ENCODE data around the gene NRN1. TPM values are rescaled to one million over a fixed set of nuclear protein-coding genes. Genes with fewer than 3 reads are reported as not detected.
"Not testable (repeated sequence)": the region's sequence is repeated elsewhere in the genome, so short reads cannot be mapped to it uniquely, and the experiment has no call there.

Gene NRN1
- total RNA-seq, 1 experiment from 2014 or later: not detected

GRCh38 chr6:5976811-5977210 lies 29.9 kb downstream of the NRN1 start:
- intact Hi-C loops (cut with micrococcal nuclease; ENCODE audit: unreplicated experiment): no loop called here

GRCh38 chr6:5968817-5969734 lies 37.6 kb downstream of the NRN1 start:
- H3K4me1 Mint-ChIP-seq (ENCODE audit: low read depth, unreplicated experiment): no peaks in the 10 kb centered on the region

More at GRCh38 chr6:5976811-5977210, 29.9 kb downstream of the NRN1 start:
- TF ChIP-seq CTCF (IDR thresholded peaks at IDR 0.05; ENCODE audit: insufficient read depth in 1 of 2, low read depth in 1 of 2, low read length in 1 of 2, severe bottlenecking in 1 of 2, unreplicated experiment in 1 of 2): no peak
- peaks cover 5% of the 10 kb centered on the region for H3K27me3 Mint-ChIP-seq (ENCODE audit: insufficient read depth, unreplicated experiment)
- H3K27ac Mint-ChIP-seq (ENCODE audit: unreplicated experiment): no peak overlapping the region
- no peaks in the 10 kb centered on the region for H3K9me3 Mint-ChIP-seq (ENCODE audit: unreplicated experiment)
- H3K4me3 ChIP-seq (ENCODE audit: low read depth, low read length): no peak overlapping the region
- no peaks in the 10 kb centered on the region for H3K4me1 Mint-ChIP-seq (ENCODE audit: low read depth, unreplicated experiment)
- H3K4me1 ChIP-seq: no peaks in the 10 kb centered on the region
- H3K4me3 Mint-ChIP-seq (ENCODE audit: unreplicated experiment): no peak overlapping the region
- H3K9me3 ChIP-seq: no peaks in the 10 kb centered on the region
- no peak for DNase-seq
- H3K27me3 ChIP-seq (replicated peaks; ENCODE audit: control insufficient read depth, insufficient read depth, low read length): no peaks in the 10 kb centered on the region; the same call in 1 of the 2 replicates
- no peaks in the 10 kb centered on the region for H3K36me3 Mint-ChIP-seq (ENCODE audit: insufficient read depth, unreplicated experiment)
- ChIA-PET CTCF (no interaction called here), POLR2A (no interaction called here)
- H3K36me3 ChIP-seq (ENCODE audit: control insufficient read depth, insufficient read depth, low read length): no peaks in the 10 kb centered on the region
- no TSS peak for BruUV-seq (replicated peaks)

GRCh38 chr6:5968036-5968435 lies 38.7 kb downstream of the NRN1 start:
- H3K27me3 Mint-ChIP-seq (ENCODE audit: insufficient read depth, unreplicated experiment); H3K36me3 Mint-ChIP-seq (ENCODE audit: insufficient read depth, unreplicated experiment); H3K4me1 Mint-ChIP-seq (ENCODE audit: low read depth, unreplicated experiment); intact Hi-C loops (cut with micrococcal nuclease; ENCODE audit: unreplicated experiment); H3K9me3 ChIP-seq; H3K4me3 ChIP-seq (ENCODE audit: low read depth, low read length); POLR2A ChIA-PET; BruUV-seq (replicated peaks); H3K4me3 Mint-ChIP-seq (ENCODE audit: unreplicated experiment); H3K9me3 Mint-ChIP-seq (ENCODE audit: unreplicated experiment); H3K4me1 ChIP-seq; H3K27me3 ChIP-seq (replicated peaks; ENCODE audit: control insufficient read depth, insufficient read depth, low read length); H3K36me3 ChIP-seq (ENCODE audit: control insufficient read depth, insufficient read depth, low read length); CTCF ChIA-PET; DNase-seq; H3K27ac Mint-ChIP-seq (ENCODE audit: unreplicated experiment): not testable (repeated sequence)

More at GRCh38 chr6:5968817-5969734, 37.6 kb downstream of the NRN1 start:
- no peaks in the 10 kb centered on the region; the same call in 1 of the 2 replicates for H3K27me3 ChIP-seq (replicated peaks; ENCODE audit: control insufficient read depth, insufficient read depth, low read length)
- H3K36me3 ChIP-seq (ENCODE audit: control insufficient read depth, insufficient read depth, low read length): no peaks in the 10 kb centered on the region
- H3K9me3 ChIP-seq: 0 out of 2 replicates have a peak, but pooled peaks cover 3% of the 10 kb centered on the region
- TF ChIP-seq CTCF (IDR thresholded peaks at IDR 0.05; ENCODE audit: insufficient read depth in 1 of 2, low read depth in 1 of 2, low read length in 1 of 2, severe bottlenecking in 1 of 2, unreplicated experiment in 1 of 2): no peak
- intact Hi-C loops (cut with micrococcal nuclease; ENCODE audit: unreplicated experiment): no loop called here
- BruUV-seq (replicated peaks): no TSS peak
- H3K4me1 ChIP-seq: no peaks in the 10 kb centered on the region
- no peaks in the 10 kb centered on the region for H3K36me3 Mint-ChIP-seq (ENCODE audit: insufficient read depth, unreplicated experiment)
- H3K4me3 ChIP-seq (ENCODE audit: low read depth, low read length): no peak overlapping the region
- POLR2A ChIA-PET: no interaction called here
- no peaks in the 10 kb centered on the region for H3K9me3 Mint-ChIP-seq (ENCODE audit: unreplicated experiment)
- CTCF ChIA-PET: no interaction called here
- peaks cover 8% of the 10 kb centered on the region for H3K27me3 Mint-ChIP-seq (ENCODE audit: insufficient read depth, unreplicated experiment)
- no peak overlapping the region for H3K27ac Mint-ChIP-seq (ENCODE audit: unreplicated experiment)
- no peak overlapping the region for H3K4me3 Mint-ChIP-seq (ENCODE audit: unreplicated experiment)
- DNase-seq: no peak
